Measurements from ENCODE around the gene AGRN. TPM values are rescaled to one million over a fixed set of nuclear protein-coding genes. Genes with fewer than 3 reads are reported as not detected.

Gene AGRN
- total RNA-seq, 1 experiment from 2014 or later: 184 TPM

DNA sequence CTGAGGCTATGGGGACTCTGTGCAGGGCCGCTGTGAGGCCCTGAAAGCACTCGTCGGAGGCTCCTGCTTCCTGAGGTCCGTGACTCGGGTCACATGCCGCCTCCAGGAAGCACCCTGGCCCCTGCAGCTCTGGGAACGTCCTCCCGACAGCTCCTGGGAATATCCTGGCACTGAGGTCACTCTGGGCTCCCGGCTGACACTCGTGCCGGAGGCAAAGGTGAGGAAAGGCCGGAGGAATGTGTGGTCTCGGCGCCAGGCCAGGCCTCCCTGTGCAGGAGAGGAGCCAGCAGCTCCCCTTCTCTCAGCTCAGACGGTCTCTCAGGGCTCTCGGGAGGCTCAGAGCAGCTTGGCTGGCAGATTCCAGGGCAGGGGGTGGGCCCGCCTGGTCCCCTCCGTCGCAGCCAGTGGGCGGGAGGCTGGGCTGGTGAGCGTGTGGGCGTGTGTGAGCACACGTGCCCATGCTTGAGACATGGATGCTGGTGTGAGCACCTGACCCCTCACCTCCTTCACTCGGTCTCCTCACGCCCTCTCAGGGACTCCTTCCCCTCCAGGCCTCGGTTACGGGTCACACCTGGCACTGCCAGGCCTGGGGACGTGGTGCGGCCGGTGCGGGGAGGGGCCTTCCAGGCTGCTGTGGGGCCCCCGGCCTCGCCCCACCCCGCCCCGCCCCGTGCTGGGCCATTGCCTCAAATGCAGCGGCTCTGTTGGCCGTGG is 59.6 kb downstream of the AGRN start (continued):
- no peak for TF ChIP-seq NFYB (CRISPR knock-in tag; conservative IDR thresholded peaks at IDR 0.05; ENCODE audit: low read depth)
- TF ChIP-seq, protein P1, sequence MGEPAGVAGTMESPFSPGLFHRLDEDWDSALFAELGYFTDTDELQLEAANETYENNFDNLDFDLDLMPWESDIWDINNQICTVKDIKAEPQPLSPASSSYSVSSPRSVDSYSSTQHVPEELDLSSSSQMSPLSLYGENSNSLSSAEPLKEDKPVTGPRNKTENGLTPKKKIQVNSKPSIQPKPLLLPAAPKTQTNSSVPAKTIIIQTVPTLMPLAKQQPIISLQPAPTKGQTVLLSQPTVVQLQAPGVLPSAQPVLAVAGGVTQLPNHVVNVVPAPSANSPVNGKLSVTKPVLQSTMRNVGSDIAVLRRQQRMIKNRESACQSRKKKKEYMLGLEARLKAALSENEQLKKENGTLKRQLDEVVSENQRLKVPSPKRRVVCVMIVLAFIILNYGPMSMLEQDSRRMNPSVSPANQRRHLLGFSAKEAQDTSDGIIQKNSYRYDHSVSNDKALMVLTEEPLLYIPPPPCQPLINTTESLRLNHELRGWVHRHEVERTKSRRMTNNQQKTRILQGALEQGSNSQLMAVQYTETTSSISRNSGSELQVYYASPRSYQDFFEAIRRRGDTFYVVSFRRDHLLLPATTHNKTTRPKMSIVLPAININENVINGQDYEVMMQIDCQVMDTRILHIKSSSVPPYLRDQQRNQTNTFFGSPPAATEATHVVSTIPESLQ (CRISPR knock-in tag; IDR thresholded peaks at IDR 0.05): no peak
- TF ChIP-seq, protein P2, sequence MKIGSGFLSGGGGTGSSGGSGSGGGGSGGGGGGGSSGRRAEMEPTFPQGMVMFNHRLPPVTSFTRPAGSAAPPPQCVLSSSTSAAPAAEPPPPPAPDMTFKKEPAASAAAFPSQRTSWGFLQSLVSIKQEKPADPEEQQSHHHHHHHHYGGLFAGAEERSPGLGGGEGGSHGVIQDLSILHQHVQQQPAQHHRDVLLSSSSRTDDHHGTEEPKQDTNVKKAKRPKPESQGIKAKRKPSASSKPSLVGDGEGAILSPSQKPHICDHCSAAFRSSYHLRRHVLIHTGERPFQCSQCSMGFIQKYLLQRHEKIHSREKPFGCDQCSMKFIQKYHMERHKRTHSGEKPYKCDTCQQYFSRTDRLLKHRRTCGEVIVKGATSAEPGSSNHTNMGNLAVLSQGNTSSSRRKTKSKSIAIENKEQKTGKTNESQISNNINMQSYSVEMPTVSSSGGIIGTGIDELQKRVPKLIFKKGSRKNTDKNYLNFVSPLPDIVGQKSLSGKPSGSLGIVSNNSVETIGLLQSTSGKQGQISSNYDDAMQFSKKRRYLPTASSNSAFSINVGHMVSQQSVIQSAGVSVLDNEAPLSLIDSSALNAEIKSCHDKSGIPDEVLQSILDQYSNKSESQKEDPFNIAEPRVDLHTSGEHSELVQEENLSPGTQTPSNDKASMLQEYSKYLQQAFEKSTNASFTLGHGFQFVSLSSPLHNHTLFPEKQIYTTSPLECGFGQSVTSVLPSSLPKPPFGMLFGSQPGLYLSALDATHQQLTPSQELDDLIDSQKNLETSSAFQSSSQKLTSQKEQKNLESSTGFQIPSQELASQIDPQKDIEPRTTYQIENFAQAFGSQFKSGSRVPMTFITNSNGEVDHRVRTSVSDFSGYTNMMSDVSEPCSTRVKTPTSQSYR (CRISPR knock-in tag; IDR thresholded peaks at IDR 0.05): peak; percentile 77; the same call in 1 of the 2 replicates
- TF ChIP-seq, protein P3, sequence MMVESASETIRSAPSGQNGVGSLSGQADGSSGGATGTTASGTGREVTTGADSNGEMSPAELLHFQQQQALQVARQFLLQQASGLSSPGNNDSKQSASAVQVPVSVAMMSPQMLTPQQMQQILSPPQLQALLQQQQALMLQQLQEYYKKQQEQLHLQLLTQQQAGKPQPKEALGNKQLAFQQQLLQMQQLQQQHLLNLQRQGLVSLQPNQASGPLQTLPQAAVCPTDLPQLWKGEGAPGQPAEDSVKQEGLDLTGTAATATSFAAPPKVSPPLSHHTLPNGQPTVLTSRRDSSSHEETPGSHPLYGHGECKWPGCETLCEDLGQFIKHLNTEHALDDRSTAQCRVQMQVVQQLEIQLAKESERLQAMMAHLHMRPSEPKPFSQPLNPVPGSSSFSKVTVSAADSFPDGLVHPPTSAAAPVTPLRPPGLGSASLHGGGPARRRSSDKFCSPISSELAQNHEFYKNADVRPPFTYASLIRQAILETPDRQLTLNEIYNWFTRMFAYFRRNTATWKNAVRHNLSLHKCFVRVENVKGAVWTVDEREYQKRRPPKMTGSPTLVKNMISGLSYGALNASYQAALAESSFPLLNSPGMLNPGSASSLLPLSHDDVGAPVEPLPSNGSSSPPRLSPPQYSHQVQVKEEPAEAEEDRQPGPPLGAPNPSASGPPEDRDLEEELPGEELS (CRISPR knock-in tag; IDR thresholded peaks at IDR 0.05): no peak; the same call in 1 of the 2 replicates
- TF ChIP-seq, protein P4, sequence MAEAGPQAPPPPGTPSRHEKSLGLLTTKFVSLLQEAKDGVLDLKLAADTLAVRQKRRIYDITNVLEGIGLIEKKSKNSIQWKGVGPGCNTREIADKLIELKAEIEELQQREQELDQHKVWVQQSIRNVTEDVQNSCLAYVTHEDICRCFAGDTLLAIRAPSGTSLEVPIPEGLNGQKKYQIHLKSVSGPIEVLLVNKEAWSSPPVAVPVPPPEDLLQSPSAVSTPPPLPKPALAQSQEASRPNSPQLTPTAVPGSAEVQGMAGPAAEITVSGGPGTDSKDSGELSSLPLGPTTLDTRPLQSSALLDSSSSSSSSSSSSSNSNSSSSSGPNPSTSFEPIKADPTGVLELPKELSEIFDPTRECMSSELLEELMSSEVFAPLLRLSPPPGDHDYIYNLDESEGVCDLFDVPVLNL (CRISPR knock-in tag; IDR thresholded peaks at IDR 0.05; ENCODE audit: borderline replicate concordance, low read depth): no peak
- no peak for TF ChIP-seq PREB (CRISPR knock-in tag; IDR thresholded peaks at IDR 0.05; ENCODE audit: borderline replicate concordance)
- no peak for TF ChIP-seq SMAD3 (CRISPR knock-in tag; IDR thresholded peaks at IDR 0.05; ENCODE audit: borderline replicate concordance)
- no peak for TF ChIP-seq ZNF425 (CRISPR knock-in tag; conservative IDR thresholded peaks at IDR 0.05)
- peak; percentile 95; the same call in 1 of the 2 replicates for TF ChIP-seq FOXP1 (CRISPR knock-in tag; IDR thresholded peaks at IDR 0.05; ENCODE audit: borderline replicate concordance)
- no peak for TF ChIP-seq ERG (CRISPR knock-in tag; IDR thresholded peaks at IDR 0.05)
- TF ChIP-seq IRF1 (CRISPR knock-in tag; IDR thresholded peaks at IDR 0.05): no peak
- TF ChIP-seq ZMAT4 (CRISPR knock-in tag; IDR thresholded peaks at IDR 0.05): no peak
- TF ChIP-seq, protein P5, sequence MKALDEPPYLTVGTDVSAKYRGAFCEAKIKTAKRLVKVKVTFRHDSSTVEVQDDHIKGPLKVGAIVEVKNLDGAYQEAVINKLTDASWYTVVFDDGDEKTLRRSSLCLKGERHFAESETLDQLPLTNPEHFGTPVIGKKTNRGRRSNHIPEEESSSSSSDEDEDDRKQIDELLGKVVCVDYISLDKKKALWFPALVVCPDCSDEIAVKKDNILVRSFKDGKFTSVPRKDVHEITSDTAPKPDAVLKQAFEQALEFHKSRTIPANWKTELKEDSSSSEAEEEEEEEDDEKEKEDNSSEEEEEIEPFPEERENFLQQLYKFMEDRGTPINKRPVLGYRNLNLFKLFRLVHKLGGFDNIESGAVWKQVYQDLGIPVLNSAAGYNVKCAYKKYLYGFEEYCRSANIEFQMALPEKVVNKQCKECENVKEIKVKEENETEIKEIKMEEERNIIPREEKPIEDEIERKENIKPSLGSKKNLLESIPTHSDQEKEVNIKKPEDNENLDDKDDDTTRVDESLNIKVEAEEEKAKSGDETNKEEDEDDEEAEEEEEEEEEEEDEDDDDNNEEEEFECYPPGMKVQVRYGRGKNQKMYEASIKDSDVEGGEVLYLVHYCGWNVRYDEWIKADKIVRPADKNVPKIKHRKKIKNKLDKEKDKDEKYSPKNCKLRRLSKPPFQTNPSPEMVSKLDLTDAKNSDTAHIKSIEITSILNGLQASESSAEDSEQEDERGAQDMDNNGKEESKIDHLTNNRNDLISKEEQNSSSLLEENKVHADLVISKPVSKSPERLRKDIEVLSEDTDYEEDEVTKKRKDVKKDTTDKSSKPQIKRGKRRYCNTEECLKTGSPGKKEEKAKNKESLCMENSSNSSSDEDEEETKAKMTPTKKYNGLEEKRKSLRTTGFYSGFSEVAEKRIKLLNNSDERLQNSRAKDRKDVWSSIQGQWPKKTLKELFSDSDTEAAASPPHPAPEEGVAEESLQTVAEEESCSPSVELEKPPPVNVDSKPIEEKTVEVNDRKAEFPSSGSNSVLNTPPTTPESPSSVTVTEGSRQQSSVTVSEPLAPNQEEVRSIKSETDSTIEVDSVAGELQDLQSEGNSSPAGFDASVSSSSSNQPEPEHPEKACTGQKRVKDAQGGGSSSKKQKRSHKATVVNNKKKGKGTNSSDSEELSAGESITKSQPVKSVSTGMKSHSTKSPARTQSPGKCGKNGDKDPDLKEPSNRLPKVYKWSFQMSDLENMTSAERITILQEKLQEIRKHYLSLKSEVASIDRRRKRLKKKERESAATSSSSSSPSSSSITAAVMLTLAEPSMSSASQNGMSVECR (CRISPR knock-in tag; IDR thresholded peaks at IDR 0.05; ENCODE audit: borderline replicate concordance): no peak
- peak; percentile 56; the same call in 1 of the 2 replicates for TF ChIP-seq CREB1 (CRISPR knock-in tag; IDR thresholded peaks at IDR 0.05)
- TF ChIP-seq EMX1 (CRISPR knock-in tag; IDR thresholded peaks at IDR 0.05): no peak
- TF ChIP-seq, protein P6, sequence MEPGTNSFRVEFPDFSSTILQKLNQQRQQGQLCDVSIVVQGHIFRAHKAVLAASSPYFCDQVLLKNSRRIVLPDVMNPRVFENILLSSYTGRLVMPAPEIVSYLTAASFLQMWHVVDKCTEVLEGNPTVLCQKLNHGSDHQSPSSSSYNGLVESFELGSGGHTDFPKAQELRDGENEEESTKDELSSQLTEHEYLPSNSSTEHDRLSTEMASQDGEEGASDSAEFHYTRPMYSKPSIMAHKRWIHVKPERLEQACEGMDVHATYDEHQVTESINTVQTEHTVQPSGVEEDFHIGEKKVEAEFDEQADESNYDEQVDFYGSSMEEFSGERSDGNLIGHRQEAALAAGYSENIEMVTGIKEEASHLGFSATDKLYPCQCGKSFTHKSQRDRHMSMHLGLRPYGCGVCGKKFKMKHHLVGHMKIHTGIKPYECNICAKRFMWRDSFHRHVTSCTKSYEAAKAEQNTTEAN (CRISPR knock-in tag; IDR thresholded peaks at IDR 0.05): 0 out of 2 replicates have a peak, but pooled peaks have one; percentile 67

Data from WTC11 (cell line).